GM12878 (cell line): ENCODE results near the gene SBNO2. TPM values are rescaled to one million over a fixed set of nuclear protein-coding genes. Genes with fewer than 3 reads are reported as not detected.

Experiments used
- ATAC-seq: fragments of 200-7000 bp; cut with Tn5 transposase; 3 replicates; pipeline ENCODE4 v1.9.1; 2020; ENCODE audit warnings: mild to moderate bottlenecking, moderate library complexity
- BruUV-seq: library from RNA; stranded (reverse); fragments of 400-500 nt; replicated peaks from 2 replicates; lab custom pipeline; 2021; lab: Mats Ljungman, UMichigan
- CTCF ChIA-PET: fragments of 300-600 bp; sonication (Branson Sonifier 250); formaldehyde crosslinking; extraction: SDS; loops from one replicate; lab custom pipeline; 2021; ENCODE audit warnings: inconsistent platforms; lab: Yijun Ruan, JAX
- POLR2A ChIA-PET: fragments of 350-600 bp; formaldehyde crosslinking; extraction: SDS; loops from one replicate; lab custom pipeline; 2021; ENCODE audit warnings: inconsistent platforms; lab: Charles Lee
- RAD21 ChIA-PET: fragments of 300-600 bp; sonication (Branson Sonifier 250); formaldehyde crosslinking; loops from one replicate; lab custom pipeline; 2023; ENCODE audit warnings: antibody characterized with exemption; ENCODE audit not compliant: unreplicated experiment; lab: Charles Lee
- SMC1A ChIA-PET: fragments of 300-600 bp; sonication (Branson Sonifier 250); formaldehyde crosslinking; loops from one replicate; lab custom pipeline; 2023; ENCODE audit not compliant: unreplicated experiment, uncharacterized antibody; lab: Charles Lee
- DNase-seq: peaks from one replicate; pipeline ENCODE4 v3.0.0-alpha.2; 2011; ENCODE audit warnings: low read depth, low spot score
- FAIRE-seq: peaks from 3 replicates; lab custom pipeline; 2011; peaks lifted over from hg19 to GRCh38; lab: Jason Lieb, UNC
- H2AFZ ChIP-seq: 2 replicates; pipeline ENCODE4 v1.6.0; 2011; ENCODE audit warnings: low read depth, low read length, control low read depth; ENCODE audit not compliant: control insufficient read depth
- H3K27ac ChIP-seq: 2 replicates; pipeline ENCODE4 v1.5.1; 2011; ENCODE audit warnings: control low read depth; ENCODE audit not compliant: control insufficient read depth, insufficient read depth
- H3K27me3 ChIP-seq, 2 experiments: replicated peaks in 1 of 2; 2 replicates each; pipeline versions ENCODE4 v1.6.0 to v1.6.1; 2011; ENCODE audit warnings: low read length in 1 of 2; ENCODE audit not compliant: control insufficient read depth in 2 of 2, insufficient read depth in 2 of 2
- H3K36me3 ChIP-seq, 2 experiments: 2 replicates each; pipeline ENCODE4 v1.5.1; 2011; ENCODE audit warnings: low read length in 1 of 2; ENCODE audit not compliant: control insufficient read depth in 2 of 2, insufficient read depth in 2 of 2
- H3K4me1 ChIP-seq: 2 replicates; pipeline ENCODE4 v1.6.1; 2011; ENCODE audit warnings: mild to moderate bottlenecking, low read length, moderate library complexity, mixed read lengths; ENCODE audit not compliant: control insufficient read depth, insufficient read depth
- H3K4me2 ChIP-seq: 2 replicates; pipeline ENCODE4 v1.6.0; 2011; ENCODE audit warnings: control low read depth; ENCODE audit not compliant: control insufficient read depth, insufficient read depth
- H3K4me3 ChIP-seq: fragments of 200-600 bp; sonication (generic); 2 replicates; pipeline ENCODE4 v1.5.1; 2016
- H3K79me2 ChIP-seq: 2 replicates; pipeline ENCODE4 v1.6.0; 2011; ENCODE audit warnings: low read length; ENCODE audit not compliant: control insufficient read depth, insufficient read depth
- H3K9ac ChIP-seq: 2 replicates; pipeline ENCODE4 v1.8.0; 2011; ENCODE audit warnings: low read length, control low read depth, mixed read lengths; ENCODE audit not compliant: control insufficient read depth, insufficient read depth
- H3K9me3 ChIP-seq: replicated peaks from 3 replicates; pipeline ENCODE4 v1.5.1; 2011; ENCODE audit warnings: mild to moderate bottlenecking, low read length; ENCODE audit not compliant: control insufficient read depth, insufficient read depth
- H4K20me1 ChIP-seq: 2 replicates; pipeline ENCODE4 v1.6.0; 2011; ENCODE audit not compliant: control insufficient read depth, insufficient read depth
- E2F4 ChIP-seq: IDR thresholded peaks from 2 replicates; pipeline ENCODE4 v1.6.1; 2012; ENCODE audit warnings: low read depth, low read length, improper control_type of control experiment
- E4F1 ChIP-seq: fragments of 450-650 bp; IDR thresholded peaks from 2 replicates; pipeline ENCODE4 v1.6.1; 2018; ENCODE audit warnings: borderline replicate concordance, mild to moderate bottlenecking; ENCODE audit not compliant: partially characterized antibody
- HDAC6 ChIP-seq: fragments of 200-600 bp; sonication (generic); IDR thresholded peaks from one replicate; pipeline ENCODE4 v1.8.0; 2017; ENCODE audit warnings: antibody characterized with exemption; ENCODE audit not compliant: unreplicated experiment
- IKZF1 ChIP-seq: fragments of 450-650 bp; conservative IDR thresholded peaks from 2 replicates; pipeline ENCODE4 v1.6.1; 2017; ENCODE audit warnings: antibody characterized with exemption, mild to moderate bottlenecking
- MYC ChIP-seq: IDR thresholded peaks from 2 replicates; pipeline ENCODE4 v1.6.1; 2011; ENCODE audit warnings: mild to moderate bottlenecking, low read length, moderate library complexity, inconsistent platforms; ENCODE audit not compliant: insufficient read depth, insufficient replicate concordance, insufficient read length, severe bottlenecking
- POLR2AphosphoS2 ChIP-seq: IDR thresholded peaks from 2 replicates; pipeline ENCODE4 v1.6.1; 2011; ENCODE audit warnings: low read depth, mild to moderate bottlenecking, low read length, improper control_type of control experiment, moderate library complexity
- RAD51 ChIP-seq: fragments of 450-650 bp; IDR thresholded peaks from 2 replicates; pipeline ENCODE4 v1.6.1; 2016; ENCODE audit warnings: moderate library complexity, mild to moderate bottlenecking, inconsistent platforms
- WRNIP1 ChIP-seq: IDR thresholded peaks from 2 replicates; pipeline ENCODE4 v1.6.1; 2011; ENCODE audit warnings: low read depth, low read length, improper control_type of control experiment, borderline replicate concordance
- WGBS: methylation state at CpG from one replicate; pipeline ENCODE4 v1.1.6; 2016; ENCODE audit warnings: low lambda C conversion rate; ENCODE audit not compliant: insufficient replicate concordance, insufficient coverage; ENCODE audit errors: missing lambda C conversion rate; 5-methylcytosine and 5-hydroxymethylcytosine counted together
- in situ Hi-C: fragments of 300-500 bp; cut with MboI; formaldehyde crosslinking; loops from 9 replicates; pipeline ENCODE4 v1.14.3; 2018; ENCODE audit warnings: mixed read lengths
- intact Hi-C: fragments of 100-400 bp; cut with micrococcal nuclease; formaldehyde crosslinking; loops from one replicate; pipeline ENCODE4 v1.14.2; 2022; ENCODE audit not compliant: unreplicated experiment
- polyA plus RNA-seq, 11 experiments: library from polyadenylated mRNA; depleted of rRNA in 4 of 11; unstranded in 6 of 11; stranded (reverse) in 5 of 11; fragments of >200 nt; fragmentation: Nextera tagmentation in 4 of 11; fragmentation: Illumina TruSeq in 1 of 11; extraction: Ambion mirVana in 4 of 11; extraction: Trizol in 1 of 11; gene quantifications; 1 replicate in 1 of 11; 2 replicates in 10 of 11; pipeline versions ENCODE4 v1.2.1 to v1.2.3, GENCODE V29; 2011 to 2016; ENCODE audit warnings: inconsistent platforms in 2 of 11, missing spikeins in 2 of 11, low read depth in 1 of 11
- total RNA-seq, 4 experiments: library from RNA; depleted of rRNA in 3 of 4; stranded (reverse); fragments of >200 nt in 3 of 4; fragmentation: Illumina TruSeq in 1 of 4; extraction: Trizol in 1 of 4; gene quantifications; 2 replicates each; pipeline versions ENCODE4 v1.2.1 to v1.2.3, GENCODE V29; 2013 to 2021

The SBNO2 gene
- total and polyA plus RNA-seq, 10 of the 15 experiments (the other 5 are each of a cell fraction or from before 2014, with no cell fraction given): 0.08 to 44.6 (median 5.4) TPM

DNA sequence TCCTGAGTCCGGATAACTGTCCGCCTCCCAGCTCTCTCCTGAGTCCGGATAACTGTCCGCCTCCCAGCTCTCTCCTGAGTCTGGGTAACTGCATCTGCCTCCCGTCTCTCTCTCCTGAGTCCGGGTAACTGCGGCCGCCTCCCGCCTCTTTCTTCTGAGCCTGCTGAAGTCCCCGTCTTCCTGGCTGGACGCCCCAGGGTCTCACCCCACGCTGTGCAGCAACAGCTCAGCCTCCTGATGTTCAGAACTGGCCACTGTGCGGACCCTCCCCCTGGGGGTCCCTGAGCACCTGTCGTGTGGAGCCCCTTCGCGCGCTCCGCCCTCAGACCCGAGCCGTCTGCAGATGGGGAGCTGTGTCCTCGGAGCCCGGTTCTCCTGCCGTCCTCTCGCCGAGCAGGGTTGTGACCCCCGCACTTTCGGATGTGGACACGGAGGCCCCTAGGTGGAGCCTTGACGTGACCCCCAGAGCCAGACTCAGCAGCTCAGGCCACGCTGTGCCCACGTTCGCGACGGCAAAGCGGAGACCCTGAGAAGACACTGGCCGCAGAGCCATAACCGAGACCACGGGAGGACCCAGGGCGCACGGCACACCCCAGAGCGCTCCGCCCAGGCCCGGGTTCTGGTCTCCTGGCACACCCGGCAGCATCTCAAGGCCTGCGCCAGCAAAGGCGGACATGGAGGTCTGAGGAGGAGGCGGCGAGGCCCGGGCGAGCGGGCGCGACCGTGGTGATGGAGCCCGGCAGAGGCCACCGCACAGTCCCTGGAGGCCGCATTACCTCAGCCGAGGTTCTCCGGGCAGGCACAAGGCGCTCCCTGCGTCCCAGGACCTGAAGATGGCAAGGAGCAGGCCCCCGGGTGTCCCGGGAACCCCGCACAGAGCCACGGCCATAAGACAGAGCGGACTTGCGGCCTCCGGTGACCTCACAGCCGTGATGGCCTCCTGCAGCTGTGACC, 15.9 kb downstream of the SBNO2 start:
- Histone ChIP-seq H3K27me3 (no peaks in the 10 kb centered on the region), H3K4me3 (no peak overlapping the region), H3K4me1 (no peaks in the 10 kb centered on the region), H3K27ac (no peak overlapping the region), H4K20me1 (no peaks in the 10 kb centered on the region; the same call in none of the 2 replicates), H2AFZ (no peak overlapping the region), H3K4me2 (no peak overlapping the region), H3K9ac (no peak overlapping the region), H3K36me3 (peaks cover 0 to 2% of the 10 kb centered on the region in 2 experiments; a peak in 2 of 4 replicates), H3K9me3 (no peaks in the 10 kb centered on the region), H3K79me2 (no peaks in the 10 kb centered on the region; the same call in 1 of the 2 replicates)
- ChIA-PET SMC1A (no interaction called here), POLR2A (no interaction called here), CTCF (no interaction called here), RAD21 (no interaction called here)
- DNase-seq (no peak), FAIRE-seq (no peak), ATAC-seq (no peak)
- no peak for TF ChIP-seq RAD51
- no peak for TF ChIP-seq POLR2AphosphoS2
- no peak for TF ChIP-seq WRNIP1
- TF ChIP-seq IKZF1: no peak
- no peak for TF ChIP-seq MYC
- no peak for TF ChIP-seq E4F1
- no peak for TF ChIP-seq E2F4
- no peak for TF ChIP-seq HDAC6
- intact Hi-C loops (no loop called here), in situ Hi-C loops (no loop called here)
- 94% methylated on average over 60 of the region's 69 CpGs for WGBS
- BruUV-seq: no TSS peak
